Measurements from ENCODE around the gene C8G.

DNA sequence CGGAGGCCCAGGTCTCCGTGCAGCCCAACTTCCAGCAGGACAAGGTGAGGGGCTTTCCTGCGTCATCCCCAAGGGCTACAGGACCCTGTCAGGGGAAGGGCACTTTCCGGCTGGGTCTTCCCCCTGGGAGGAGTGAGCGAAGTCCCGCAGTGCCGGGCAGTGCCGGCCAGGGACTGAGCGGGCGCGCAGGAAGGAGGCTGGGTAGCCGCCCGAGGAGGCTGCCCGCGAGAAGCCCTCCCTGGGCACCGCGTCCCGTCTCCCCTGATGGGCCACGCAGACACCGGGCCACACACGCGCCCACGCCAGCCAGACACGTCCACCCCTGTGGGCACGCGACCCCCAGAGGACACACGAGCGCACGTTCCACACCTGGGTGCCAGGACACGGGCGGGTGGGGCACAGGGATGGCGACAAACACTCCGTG lies 32.6 kb downstream of the C8G start:
- TF ChIP-seq, protein P1, sequence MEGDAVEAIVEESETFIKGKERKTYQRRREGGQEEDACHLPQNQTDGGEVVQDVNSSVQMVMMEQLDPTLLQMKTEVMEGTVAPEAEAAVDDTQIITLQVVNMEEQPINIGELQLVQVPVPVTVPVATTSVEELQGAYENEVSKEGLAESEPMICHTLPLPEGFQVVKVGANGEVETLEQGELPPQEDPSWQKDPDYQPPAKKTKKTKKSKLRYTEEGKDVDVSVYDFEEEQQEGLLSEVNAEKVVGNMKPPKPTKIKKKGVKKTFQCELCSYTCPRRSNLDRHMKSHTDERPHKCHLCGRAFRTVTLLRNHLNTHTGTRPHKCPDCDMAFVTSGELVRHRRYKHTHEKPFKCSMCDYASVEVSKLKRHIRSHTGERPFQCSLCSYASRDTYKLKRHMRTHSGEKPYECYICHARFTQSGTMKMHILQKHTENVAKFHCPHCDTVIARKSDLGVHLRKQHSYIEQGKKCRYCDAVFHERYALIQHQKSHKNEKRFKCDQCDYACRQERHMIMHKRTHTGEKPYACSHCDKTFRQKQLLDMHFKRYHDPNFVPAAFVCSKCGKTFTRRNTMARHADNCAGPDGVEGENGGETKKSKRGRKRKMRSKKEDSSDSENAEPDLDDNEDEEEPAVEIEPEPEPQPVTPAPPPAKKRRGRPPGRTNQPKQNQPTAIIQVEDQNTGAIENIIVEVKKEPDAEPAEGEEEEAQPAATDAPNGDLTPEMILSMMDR (IDR thresholded peaks at IDR 0.05; ENCODE audit: control extremely low read depth in 1 of 3, insufficient read depth in 1 of 3, low read depth in 1 of 3, low read length in 3 of 3) = no peak
- TF ChIP-seq EZH2 (IDR thresholded peaks at IDR 0.05; ENCODE audit: low read depth, low read length, severe bottlenecking) (no peak), RAD21 (IDR thresholded peaks at IDR 0.05 in 1 of 2, conservative IDR thresholded peaks at IDR 0.05 in 1 of 2; ENCODE audit: low read depth in 2 of 2, low read length in 2 of 2) (no peak), RXRA (IDR thresholded peaks at IDR 0.05; ENCODE audit: insufficient read depth, low read depth, low read length) (no peak), POLR2A (IDR thresholded peaks at IDR 0.05; ENCODE audit: control extremely low read depth in 1 of 2, low read depth in 2 of 2, low read length in 2 of 2) (no peak), BACH1 (IDR thresholded peaks at IDR 0.05; ENCODE audit: low read length) (no peak), EP300 (IDR thresholded peaks at IDR 0.05; ENCODE audit: borderline replicate concordance in 1 of 2, low read depth in 2 of 2, low read length in 2 of 2) (no peak), FOSL1 (IDR thresholded peaks at IDR 0.05; ENCODE audit: insufficient read depth, low read depth, low read length) (no peak), RBBP5 (IDR thresholded peaks at IDR 0.05; ENCODE audit: borderline replicate concordance, low read depth, low read length) (no peak), JUND (IDR thresholded peaks at IDR 0.05; ENCODE audit: low read length) (no peak), SUZ12 (IDR thresholded peaks at IDR 0.05; ENCODE audit: low read length) (no peak)
